ENCODE measurements around the gene NCKAP5.

NCKAP5 gene

GRCh38 chr2:133363884-133364283, 204.4 kb downstream of the NCKAP5 start:
- no peak overlapping the region for H3K9ac ChIP-seq (ENCODE audit: low read depth in 1 of 2, low read length in 2 of 2)
- H3K36me3 ChIP-seq (ENCODE audit: control insufficient read depth in 2 of 2, insufficient read depth in 2 of 2, low read length in 2 of 2): no peaks in the 10 kb centered on the region
- no peaks in the 10 kb centered on the region for H3K9me3 ChIP-seq (ENCODE audit: control insufficient read depth in 2 of 2, low read length in 2 of 2)
- H3K27me3 ChIP-seq (ENCODE audit: control insufficient read depth in 2 of 2, insufficient read depth in 2 of 2, low read length in 2 of 2): no peaks in the 10 kb centered on the region
- no peak overlapping the region for H3K27ac ChIP-seq (ENCODE audit: low read depth in 2 of 2, low read length in 2 of 2)
- H3K4me1 ChIP-seq (ENCODE audit: control insufficient read depth in 2 of 2, insufficient read depth in 2 of 2, low read length in 2 of 2): no peaks in the 10 kb centered on the region
- H3K4me3 ChIP-seq (ENCODE audit: low read length in 2 of 2): no peak overlapping the region

DNA sequence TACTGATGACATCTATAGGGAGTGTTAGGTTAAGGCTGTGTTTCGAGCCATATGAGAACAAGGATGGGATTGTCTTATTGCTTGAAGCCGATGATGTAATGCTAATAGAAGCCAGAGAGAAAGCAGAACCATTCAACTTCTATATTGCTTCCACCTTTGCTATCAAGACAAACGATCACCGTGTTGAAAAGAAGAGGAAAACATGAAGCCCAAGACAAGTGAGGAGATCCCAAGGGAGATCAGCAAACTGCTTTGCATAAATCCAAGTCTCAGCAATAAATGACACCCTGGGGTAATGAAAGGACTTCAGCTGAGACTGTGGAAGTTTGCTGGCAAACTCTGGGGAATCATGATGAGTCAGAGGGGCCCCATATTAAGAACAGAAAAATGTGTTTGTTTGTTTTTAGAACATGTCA, 206.2 kb downstream of the NCKAP5 start:
- Histone ChIP-seq H3K36me3 (ENCODE audit: control insufficient read depth in 2 of 2, insufficient read depth in 2 of 2, low read length in 2 of 2) (no peaks in the 10 kb centered on the region), H3K4me3 (ENCODE audit: low read length in 2 of 2) (no peak overlapping the region), H3K9ac (ENCODE audit: low read depth in 1 of 2, low read length in 2 of 2) (no peak overlapping the region), H3K4me1 (ENCODE audit: control insufficient read depth in 2 of 2, insufficient read depth in 2 of 2, low read length in 2 of 2) (no peaks in the 10 kb centered on the region), H3K27me3 (ENCODE audit: control insufficient read depth in 2 of 2, insufficient read depth in 2 of 2, low read length in 2 of 2) (no peaks in the 10 kb centered on the region), H3K27ac (ENCODE audit: low read depth in 2 of 2, low read length in 2 of 2) (no peak overlapping the region), H3K9me3 (ENCODE audit: control insufficient read depth in 2 of 2, low read length in 2 of 2) (no peaks in the 10 kb centered on the region)

DNA sequence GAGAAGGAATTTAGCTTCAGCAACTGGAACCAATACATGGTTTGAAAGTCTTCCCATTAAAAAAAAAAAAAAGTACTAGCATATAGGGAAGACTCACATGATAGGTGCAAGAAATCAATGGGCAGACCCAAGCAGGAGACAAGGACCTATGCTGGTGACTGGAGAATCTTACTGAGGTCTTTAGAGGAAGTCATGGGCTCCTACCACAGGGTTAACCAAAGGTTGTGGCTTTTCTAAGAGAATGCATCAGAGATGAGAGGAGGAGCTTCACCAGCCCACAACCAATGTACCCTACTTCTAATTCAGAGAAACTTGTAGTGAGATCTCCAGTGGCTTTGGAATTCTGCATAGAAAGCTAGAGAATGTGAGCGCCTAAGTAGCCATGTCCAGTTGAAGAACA, 207.4 kb downstream of the NCKAP5 start:
- H3K4me3 ChIP-seq (ENCODE audit: low read length in 2 of 2): no peak overlapping the region
- no peaks in the 10 kb centered on the region for H3K4me1 ChIP-seq (ENCODE audit: control insufficient read depth in 2 of 2, insufficient read depth in 2 of 2, low read length in 2 of 2)
- H3K27me3 ChIP-seq (ENCODE audit: control insufficient read depth in 2 of 2, insufficient read depth in 2 of 2, low read length in 2 of 2): no peaks in the 10 kb centered on the region
- H3K9me3 ChIP-seq (ENCODE audit: control insufficient read depth in 2 of 2, low read length in 2 of 2): no peaks in the 10 kb centered on the region
- no peak overlapping the region for H3K27ac ChIP-seq (ENCODE audit: low read depth in 2 of 2, low read length in 2 of 2)
- no peak overlapping the region for H3K9ac ChIP-seq (ENCODE audit: low read depth in 1 of 2, low read length in 2 of 2)
- no peaks in the 10 kb centered on the region for H3K36me3 ChIP-seq (ENCODE audit: control insufficient read depth in 2 of 2, insufficient read depth in 2 of 2, low read length in 2 of 2)

GRCh38 chr2:133360190-133360589, 208.1 kb downstream of the NCKAP5 start:
- Histone ChIP-seq H3K9me3 (ENCODE audit: control insufficient read depth in 2 of 2, low read length in 2 of 2) (no peaks in the 10 kb centered on the region), H3K4me1 (ENCODE audit: control insufficient read depth in 2 of 2, insufficient read depth in 2 of 2, low read length in 2 of 2) (no peaks in the 10 kb centered on the region), H3K27me3 (ENCODE audit: control insufficient read depth in 2 of 2, insufficient read depth in 2 of 2, low read length in 2 of 2) (no peaks in the 10 kb centered on the region), H3K36me3 (ENCODE audit: control insufficient read depth in 2 of 2, insufficient read depth in 2 of 2, low read length in 2 of 2) (no peaks in the 10 kb centered on the region), H3K9ac (ENCODE audit: low read depth in 1 of 2, low read length in 2 of 2) (no peak overlapping the region), H3K27ac (ENCODE audit: low read depth in 2 of 2, low read length in 2 of 2) (no peak overlapping the region), H3K4me3 (ENCODE audit: low read length in 2 of 2) (no peak overlapping the region)

- H3K9ac ChIP-seq (ENCODE audit: low read depth in 1 of 2, low read length in 2 of 2): no peak overlapping the region
- H3K36me3 ChIP-seq (ENCODE audit: control insufficient read depth in 2 of 2, insufficient read depth in 2 of 2, low read length in 2 of 2): no peaks in the 10 kb centered on the region
- H3K9me3 ChIP-seq (ENCODE audit: control insufficient read depth in 2 of 2, low read length in 2 of 2): no peaks in the 10 kb centered on the region
- H3K27ac ChIP-seq (ENCODE audit: low read depth in 2 of 2, low read length in 2 of 2): no peak overlapping the region
- H3K4me3 ChIP-seq (ENCODE audit: low read length in 2 of 2): no peak overlapping the region
- H3K4me1 ChIP-seq (ENCODE audit: control insufficient read depth in 2 of 2, insufficient read depth in 2 of 2, low read length in 2 of 2): no peaks in the 10 kb centered on the region
- H3K27me3 ChIP-seq (ENCODE audit: control insufficient read depth in 2 of 2, insufficient read depth in 2 of 2, low read length in 2 of 2): no peaks in the 10 kb centered on the region
These were observed 215.5 kb downstream of the NCKAP5 start for GRCh38 chr2:133352719-133353118.

DNA sequence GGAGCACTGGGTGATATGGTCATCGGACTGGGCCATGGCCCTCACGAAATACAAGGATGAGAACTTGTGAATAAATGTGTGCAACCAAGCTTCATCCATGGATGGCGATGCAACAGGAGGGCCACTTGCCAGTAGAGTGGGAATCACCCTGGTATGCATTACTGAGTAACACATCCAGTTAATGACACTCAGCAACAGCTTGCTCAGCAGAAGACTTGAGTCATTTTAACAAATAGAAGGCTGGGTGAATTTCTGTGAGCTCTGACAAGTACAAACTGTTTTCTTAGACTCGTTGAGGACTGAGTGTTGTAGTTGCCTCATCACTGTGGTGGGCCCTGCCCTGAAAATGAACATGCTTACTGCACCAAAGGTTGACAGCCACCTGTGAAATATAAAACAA, 221.6 kb downstream of the NCKAP5 start:
- no peaks in the 10 kb centered on the region for H3K9me3 ChIP-seq (ENCODE audit: control insufficient read depth in 2 of 2, low read length in 2 of 2)
- H3K27ac ChIP-seq (ENCODE audit: low read depth in 2 of 2, low read length in 2 of 2): no peak overlapping the region
- H3K4me1 ChIP-seq (ENCODE audit: control insufficient read depth in 2 of 2, insufficient read depth in 2 of 2, low read length in 2 of 2): no peaks in the 10 kb centered on the region
- H3K4me3 ChIP-seq (ENCODE audit: low read length in 2 of 2): no peak overlapping the region
- H3K9ac ChIP-seq (ENCODE audit: low read depth in 1 of 2, low read length in 2 of 2): no peak overlapping the region
- no peaks in the 10 kb centered on the region for H3K36me3 ChIP-seq (ENCODE audit: control insufficient read depth in 2 of 2, insufficient read depth in 2 of 2, low read length in 2 of 2)
- no peaks in the 10 kb centered on the region for H3K27me3 ChIP-seq (ENCODE audit: control insufficient read depth in 2 of 2, insufficient read depth in 2 of 2, low read length in 2 of 2)

DNA sequence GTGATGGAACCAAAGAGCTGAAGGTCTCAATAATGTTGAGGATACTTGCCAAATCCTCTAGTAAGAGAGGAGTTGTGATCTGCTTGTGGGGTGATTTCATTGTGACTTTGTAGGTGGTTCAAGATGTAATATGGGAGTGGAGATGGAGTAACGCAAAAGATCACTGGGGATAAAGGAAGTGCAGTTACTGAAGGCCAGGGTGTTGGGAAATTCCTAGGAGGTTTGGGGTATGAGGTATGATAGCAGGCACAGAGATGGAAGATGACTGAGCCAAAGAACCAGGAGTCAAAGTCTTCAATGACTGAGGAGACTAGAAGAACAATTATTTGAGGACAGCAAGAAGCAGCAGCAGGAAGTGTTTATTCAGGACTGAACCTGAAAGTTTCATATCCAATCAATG, 222.6 kb downstream of the NCKAP5 start:
- no peaks in the 10 kb centered on the region for H3K36me3 ChIP-seq (ENCODE audit: control insufficient read depth in 2 of 2, insufficient read depth in 2 of 2, low read length in 2 of 2)
- no peaks in the 10 kb centered on the region for H3K27me3 ChIP-seq (ENCODE audit: control insufficient read depth in 2 of 2, insufficient read depth in 2 of 2, low read length in 2 of 2)
- no peak overlapping the region for H3K27ac ChIP-seq (ENCODE audit: low read depth in 2 of 2, low read length in 2 of 2)
- no peaks in the 10 kb centered on the region for H3K4me1 ChIP-seq (ENCODE audit: control insufficient read depth in 2 of 2, insufficient read depth in 2 of 2, low read length in 2 of 2)
- H3K9me3 ChIP-seq (ENCODE audit: control insufficient read depth in 2 of 2, low read length in 2 of 2): no peaks in the 10 kb centered on the region
- no peak overlapping the region for H3K9ac ChIP-seq (ENCODE audit: low read depth in 1 of 2, low read length in 2 of 2)
- no peak overlapping the region for H3K4me3 ChIP-seq (ENCODE audit: low read length in 2 of 2)

DNA sequence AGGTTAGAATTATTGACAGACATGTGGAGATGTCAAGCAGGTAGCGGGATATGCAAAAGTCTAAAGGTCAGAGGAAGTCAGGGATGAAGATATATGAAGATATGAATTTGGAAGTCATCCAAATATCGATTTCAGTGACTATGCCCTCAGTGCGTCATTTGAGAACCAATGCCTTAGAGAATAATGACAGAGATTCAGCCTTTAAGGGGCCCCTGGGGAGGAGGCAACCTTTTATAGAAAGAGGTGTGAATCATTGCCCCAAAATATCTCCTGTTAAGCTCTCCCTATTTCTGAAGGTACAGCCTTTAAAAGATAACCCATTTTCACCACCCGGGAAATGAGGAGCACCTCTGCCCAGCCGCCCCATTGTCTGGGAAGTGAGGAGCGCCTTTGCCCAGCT, 223.4 kb downstream of the NCKAP5 start:
- H3K9me3 ChIP-seq (ENCODE audit: control insufficient read depth in 2 of 2, low read length in 2 of 2): no peaks in the 10 kb centered on the region
- no peaks in the 10 kb centered on the region for H3K4me1 ChIP-seq (ENCODE audit: control insufficient read depth in 2 of 2, insufficient read depth in 2 of 2, low read length in 2 of 2)
- no peaks in the 10 kb centered on the region for H3K36me3 ChIP-seq (ENCODE audit: control insufficient read depth in 2 of 2, insufficient read depth in 2 of 2, low read length in 2 of 2)
- no peak overlapping the region for H3K4me3 ChIP-seq (ENCODE audit: low read length in 2 of 2)
- H3K27ac ChIP-seq (ENCODE audit: low read depth in 2 of 2, low read length in 2 of 2): no peak overlapping the region
- H3K9ac ChIP-seq (ENCODE audit: low read depth in 1 of 2, low read length in 2 of 2): no peak overlapping the region
- no peaks in the 10 kb centered on the region for H3K27me3 ChIP-seq (ENCODE audit: control insufficient read depth in 2 of 2, insufficient read depth in 2 of 2, low read length in 2 of 2)

GRCh38 chr2:133343018-133343352, 225.3 kb downstream of the NCKAP5 start:
- H3K4me3 ChIP-seq (ENCODE audit: low read length in 2 of 2): no peak overlapping the region
- no peak overlapping the region for H3K27ac ChIP-seq (ENCODE audit: low read depth in 2 of 2, low read length in 2 of 2)
- H3K27me3 ChIP-seq (ENCODE audit: control insufficient read depth in 2 of 2, insufficient read depth in 2 of 2, low read length in 2 of 2): no peaks in the 10 kb centered on the region
- no peaks in the 10 kb centered on the region for H3K36me3 ChIP-seq (ENCODE audit: control insufficient read depth in 2 of 2, insufficient read depth in 2 of 2, low read length in 2 of 2)
- no peaks in the 10 kb centered on the region for H3K9me3 ChIP-seq (ENCODE audit: control insufficient read depth in 2 of 2, low read length in 2 of 2)
- H3K9ac ChIP-seq (ENCODE audit: low read depth in 1 of 2, low read length in 2 of 2): no peak overlapping the region
- no peaks in the 10 kb centered on the region for H3K4me1 ChIP-seq (ENCODE audit: control insufficient read depth in 2 of 2, insufficient read depth in 2 of 2, low read length in 2 of 2)

- Histone ChIP-seq H3K4me1 (ENCODE audit: control insufficient read depth in 2 of 2, insufficient read depth in 2 of 2, low read length in 2 of 2) (no peaks in the 10 kb centered on the region), H3K4me3 (ENCODE audit: low read length in 2 of 2) (no peak overlapping the region)
These were observed 225.8 kb downstream of the NCKAP5 start for GRCh38 chr2:133342286-133343017.

GRCh38 chr2:133341575-133341974, 226.7 kb downstream of the NCKAP5 start:
- no peaks in the 10 kb centered on the region for H3K9me3 ChIP-seq (ENCODE audit: control insufficient read depth in 2 of 2, low read length in 2 of 2)
- no peak overlapping the region for H3K27ac ChIP-seq (ENCODE audit: low read depth in 2 of 2, low read length in 2 of 2)
- H3K9ac ChIP-seq (ENCODE audit: low read depth in 1 of 2, low read length in 2 of 2): no peak overlapping the region
- no peaks in the 10 kb centered on the region for H3K4me1 ChIP-seq (ENCODE audit: control insufficient read depth in 2 of 2, insufficient read depth in 2 of 2, low read length in 2 of 2)
- no peaks in the 10 kb centered on the region for H3K27me3 ChIP-seq (ENCODE audit: control insufficient read depth in 2 of 2, insufficient read depth in 2 of 2, low read length in 2 of 2)
- no peak overlapping the region for H3K4me3 ChIP-seq (ENCODE audit: low read length in 2 of 2)
- no peaks in the 10 kb centered on the region for H3K36me3 ChIP-seq (ENCODE audit: control insufficient read depth in 2 of 2, insufficient read depth in 2 of 2, low read length in 2 of 2)

More at GRCh38 chr2:133342286-133343017, 225.8 kb downstream of the NCKAP5 start:
- no peak overlapping the region for H3K9ac ChIP-seq (ENCODE audit: low read depth in 1 of 2, low read length in 2 of 2)
- H3K27ac ChIP-seq (ENCODE audit: low read depth in 2 of 2, low read length in 2 of 2): no peak overlapping the region
- H3K36me3 ChIP-seq (ENCODE audit: control insufficient read depth in 2 of 2, insufficient read depth in 2 of 2, low read length in 2 of 2): no peaks in the 10 kb centered on the region
- H3K27me3 ChIP-seq (ENCODE audit: control insufficient read depth in 2 of 2, insufficient read depth in 2 of 2, low read length in 2 of 2): no peaks in the 10 kb centered on the region
- H3K9me3 ChIP-seq (ENCODE audit: control insufficient read depth in 2 of 2, low read length in 2 of 2): no peaks in the 10 kb centered on the region
